Measurements from ENCODE around the gene IL18.

- no peak for TF ChIP-seq CTCF (IDR thresholded peaks at IDR 0.05; ENCODE audit: poor library complexity, severe bottlenecking)
- no peak for TF ChIP-seq REST (IDR thresholded peaks at IDR 0.05; ENCODE audit: borderline replicate concordance)
- TF ChIP-seq POLR2AphosphoS5 (IDR thresholded peaks at IDR 0.05): no peak
- no peak for TF ChIP-seq EZH2 (IDR thresholded peaks at IDR 0.05; ENCODE audit: borderline replicate concordance, insufficient read depth, low read length, poor library complexity, severe bottlenecking)
Measured at GRCh38 chr11:112178936-112179335, 15.0 kb upstream of the IL18 start.
